ENCODE data around the gene THSD7B. TPM values are rescaled to one million over a fixed set of nuclear protein-coding genes. Genes with fewer than 3 reads are reported as not detected.

THSD7B gene
- total and polyA plus RNA-seq, 2 of the 8 experiments (the other 6 are each of a cell fraction or from before 2014, with no cell fraction given): 0.60 to 2.9 TPM

GRCh38 chr2:137590102-137590501, 824.8 kb downstream of the THSD7B start (continued):
- no peak for TF ChIP-seq CHD7 (IDR thresholded peaks at IDR 0.05; ENCODE audit: insufficient replicate concordance, low read length)
